Fibroblast of skin of abdomen (primary cell): Measurements from ENCODE around the gene PDE8B. TPM values are rescaled to one million over a fixed set of nuclear protein-coding genes. Genes with fewer than 3 reads are reported as not detected.

Experiments used
- DNase-seq: peaks from one replicate; pipeline ENCODE4 v3.0.0-alpha.2; 2013
- polyA plus RNA-seq, 2 experiments: library from polyadenylated mRNA; unstranded; fragments of 120-200 nt; gene quantifications; one replicate each; pipeline ENCODE4 v1.2.1, GENCODE V29; 2013; ENCODE audit not compliant: insufficient read length in 2 of 2

Gene PDE8B, protein sequence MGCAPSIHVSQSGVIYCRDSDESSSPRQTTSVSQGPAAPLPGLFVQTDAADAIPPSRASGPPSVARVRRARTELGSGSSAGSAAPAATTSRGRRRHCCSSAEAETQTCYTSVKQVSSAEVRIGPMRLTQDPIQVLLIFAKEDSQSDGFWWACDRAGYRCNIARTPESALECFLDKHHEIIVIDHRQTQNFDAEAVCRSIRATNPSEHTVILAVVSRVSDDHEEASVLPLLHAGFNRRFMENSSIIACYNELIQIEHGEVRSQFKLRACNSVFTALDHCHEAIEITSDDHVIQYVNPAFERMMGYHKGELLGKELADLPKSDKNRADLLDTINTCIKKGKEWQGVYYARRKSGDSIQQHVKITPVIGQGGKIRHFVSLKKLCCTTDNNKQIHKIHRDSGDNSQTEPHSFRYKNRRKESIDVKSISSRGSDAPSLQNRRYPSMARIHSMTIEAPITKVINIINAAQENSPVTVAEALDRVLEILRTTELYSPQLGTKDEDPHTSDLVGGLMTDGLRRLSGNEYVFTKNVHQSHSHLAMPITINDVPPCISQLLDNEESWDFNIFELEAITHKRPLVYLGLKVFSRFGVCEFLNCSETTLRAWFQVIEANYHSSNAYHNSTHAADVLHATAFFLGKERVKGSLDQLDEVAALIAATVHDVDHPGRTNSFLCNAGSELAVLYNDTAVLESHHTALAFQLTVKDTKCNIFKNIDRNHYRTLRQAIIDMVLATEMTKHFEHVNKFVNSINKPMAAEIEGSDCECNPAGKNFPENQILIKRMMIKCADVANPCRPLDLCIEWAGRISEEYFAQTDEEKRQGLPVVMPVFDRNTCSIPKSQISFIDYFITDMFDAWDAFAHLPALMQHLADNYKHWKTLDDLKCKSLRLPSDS
- polyA plus RNA-seq (2013, experiment 1 of 2; ENCODE audit: insufficient read length) = 1.1 TPM
- 1.0 TPM for polyA plus RNA-seq (2013, experiment 2 of 2; ENCODE audit: insufficient read length)

DNA sequence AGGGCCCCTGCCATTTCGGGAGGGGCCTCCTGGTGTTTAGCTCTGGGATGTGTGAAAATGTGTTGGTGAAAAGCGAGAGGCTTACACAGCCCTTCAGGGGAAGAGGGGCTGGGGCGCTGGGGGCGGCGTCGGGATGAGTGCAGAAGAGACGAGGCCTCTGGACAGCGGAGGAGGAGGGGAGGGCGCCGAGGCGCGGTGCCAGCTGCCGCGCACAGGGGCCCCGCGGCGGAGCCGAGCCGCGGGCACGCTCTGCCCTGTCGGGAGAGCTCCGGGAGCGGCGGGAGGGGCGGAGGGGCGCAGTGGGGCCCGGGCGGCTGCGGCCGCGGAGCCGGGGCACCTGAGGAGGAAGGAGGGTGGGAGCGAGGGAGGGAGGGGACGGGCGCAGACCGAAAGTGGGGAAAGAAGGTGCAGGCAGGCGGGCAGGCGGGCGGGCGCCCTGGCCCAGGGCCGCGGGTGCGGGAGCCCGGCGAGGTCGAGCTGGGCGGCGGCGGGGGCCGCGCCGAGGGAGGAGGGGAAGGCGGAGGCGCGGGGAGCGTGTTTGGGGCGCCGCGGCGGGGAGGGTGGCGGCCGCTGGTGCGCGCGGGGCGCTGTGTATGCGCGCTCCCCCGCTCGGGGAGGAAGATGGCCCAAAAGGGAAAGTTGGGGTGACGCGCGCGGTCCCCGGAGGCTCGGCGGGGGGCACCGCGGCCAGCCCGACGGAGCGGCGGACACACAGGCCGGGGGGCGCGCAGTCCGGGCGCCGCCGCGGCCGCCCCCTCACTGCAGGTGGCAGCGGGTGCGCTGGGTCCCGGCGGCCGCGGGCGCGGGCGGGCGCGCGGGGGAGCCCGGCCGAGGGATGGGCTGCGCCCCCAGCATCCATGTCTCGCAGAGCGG, at the start of gene PDE8B:
PDE8B (plus strand) TSS at position 590 of the 873 bp plus-strand sequence; CDS start at position 836, 246 bp downstream.
- no peak for DNase-seq

DNA sequence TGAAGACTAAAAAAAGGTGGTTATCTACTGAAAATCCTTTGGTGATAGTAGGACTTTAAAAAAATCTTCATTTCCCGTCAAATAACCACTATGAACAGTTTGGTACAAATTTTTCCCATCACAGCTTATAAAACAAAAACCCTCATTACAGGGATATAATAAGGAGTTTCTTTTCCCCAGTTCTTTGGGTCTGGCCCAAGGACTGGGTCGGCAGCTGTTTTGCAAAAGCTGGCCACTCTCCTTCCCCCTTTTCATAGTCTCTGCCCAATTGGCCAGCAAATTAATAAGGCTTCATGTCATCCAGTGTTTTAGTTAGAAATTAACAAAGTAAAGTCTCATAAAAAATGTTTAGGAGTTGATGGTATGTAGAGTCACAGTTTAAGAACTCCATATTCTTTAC, 47.0 kb upstream of the PDE8B start:
- DNase-seq = no peak

DNA sequence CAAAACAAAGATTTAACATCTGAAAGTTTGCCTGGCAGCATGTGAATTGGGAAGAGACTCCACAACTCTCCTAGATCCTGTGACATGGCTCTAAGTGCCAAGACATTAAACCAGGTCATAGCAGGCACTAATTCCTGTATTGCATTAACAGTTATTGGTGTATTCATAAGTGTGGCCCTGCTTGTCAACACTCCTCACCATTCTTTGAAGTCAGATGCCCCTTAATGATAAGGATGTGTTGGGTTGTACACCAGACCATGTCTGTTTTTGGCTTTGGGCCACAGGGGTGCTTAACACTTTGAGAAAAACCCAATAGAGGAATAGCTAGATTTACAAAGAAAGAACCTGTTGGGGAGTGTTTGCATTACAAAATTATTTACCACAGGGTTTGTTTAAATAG, 43.4 kb upstream of the PDE8B start:
- DNase-seq = no peak

DNA sequence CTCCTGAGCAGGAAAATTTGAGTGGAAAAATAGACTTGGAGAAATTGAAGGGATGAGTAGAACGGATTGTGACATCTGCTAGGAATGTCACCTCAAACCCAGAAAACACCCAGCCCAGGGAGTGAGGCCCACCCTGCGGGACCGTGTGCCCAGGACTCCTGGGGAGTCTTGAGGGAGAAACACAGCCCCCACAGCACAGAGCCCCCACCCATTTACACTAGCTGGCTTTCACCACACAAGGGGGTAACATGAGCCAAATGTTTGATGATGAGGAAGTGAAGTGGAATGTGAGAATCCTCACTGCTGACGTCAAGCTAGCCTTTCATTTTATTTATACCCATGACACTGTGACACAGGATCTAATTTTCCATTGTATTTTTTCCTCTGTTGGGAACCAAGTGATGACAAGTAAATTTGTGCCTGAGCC, 42.8 kb upstream of the PDE8B start:
- DNase-seq = peak; percentile 90

DNA sequence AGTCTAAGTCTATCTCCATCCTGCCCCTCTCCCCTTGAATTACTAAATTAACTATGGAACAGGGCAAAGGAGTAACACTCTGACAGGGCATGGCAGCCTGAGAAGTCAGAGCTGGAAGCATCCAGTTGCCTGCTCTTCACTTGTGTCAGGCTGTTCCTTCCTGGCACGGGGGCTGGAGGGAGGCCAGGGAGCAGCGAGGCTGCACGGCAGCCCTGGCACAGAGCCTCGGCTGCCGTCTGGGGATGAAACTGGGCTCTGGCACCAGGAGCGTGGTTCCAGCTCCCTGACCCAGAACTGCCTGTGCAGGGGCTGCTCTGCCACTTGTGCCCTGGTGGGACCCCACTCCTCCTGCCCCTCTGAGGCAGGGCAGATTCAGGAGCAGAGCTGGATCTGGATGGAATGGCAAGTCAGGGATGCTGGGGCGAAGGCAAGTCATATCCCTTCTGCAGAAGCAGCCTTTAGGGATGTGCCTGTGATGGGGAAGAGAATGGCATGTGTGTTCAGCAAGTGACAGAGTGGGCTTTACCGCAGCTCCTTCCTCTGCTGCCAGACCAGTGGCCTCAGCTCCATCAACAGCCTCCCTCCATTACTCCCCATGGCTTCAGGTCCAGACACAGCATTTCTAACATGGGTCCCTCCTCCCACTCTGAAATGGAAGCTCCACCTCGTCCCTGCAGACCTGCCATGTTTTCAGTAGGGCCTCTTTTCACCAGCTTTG, 42.2 kb upstream of the PDE8B start:
- DNase-seq = no peak

DNA sequence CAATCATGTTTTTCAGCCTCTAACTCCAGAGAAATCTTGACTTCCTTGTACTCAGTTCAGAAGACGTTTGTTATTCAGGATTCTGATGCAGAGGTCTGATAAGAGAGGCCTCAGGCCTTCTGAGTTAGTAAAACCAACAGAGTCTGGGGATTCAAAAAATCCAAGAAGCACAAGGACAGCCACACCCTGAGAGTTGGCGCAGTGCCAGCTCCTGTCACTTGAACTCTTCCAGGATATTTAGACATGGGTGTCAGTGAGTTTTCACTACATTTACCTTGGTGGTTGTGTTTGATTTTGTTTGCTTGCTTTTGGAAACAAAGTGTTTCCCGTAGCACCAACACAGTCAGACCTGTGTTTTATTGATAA, 41.6 kb upstream of the PDE8B start:
- no peak for DNase-seq

DNA sequence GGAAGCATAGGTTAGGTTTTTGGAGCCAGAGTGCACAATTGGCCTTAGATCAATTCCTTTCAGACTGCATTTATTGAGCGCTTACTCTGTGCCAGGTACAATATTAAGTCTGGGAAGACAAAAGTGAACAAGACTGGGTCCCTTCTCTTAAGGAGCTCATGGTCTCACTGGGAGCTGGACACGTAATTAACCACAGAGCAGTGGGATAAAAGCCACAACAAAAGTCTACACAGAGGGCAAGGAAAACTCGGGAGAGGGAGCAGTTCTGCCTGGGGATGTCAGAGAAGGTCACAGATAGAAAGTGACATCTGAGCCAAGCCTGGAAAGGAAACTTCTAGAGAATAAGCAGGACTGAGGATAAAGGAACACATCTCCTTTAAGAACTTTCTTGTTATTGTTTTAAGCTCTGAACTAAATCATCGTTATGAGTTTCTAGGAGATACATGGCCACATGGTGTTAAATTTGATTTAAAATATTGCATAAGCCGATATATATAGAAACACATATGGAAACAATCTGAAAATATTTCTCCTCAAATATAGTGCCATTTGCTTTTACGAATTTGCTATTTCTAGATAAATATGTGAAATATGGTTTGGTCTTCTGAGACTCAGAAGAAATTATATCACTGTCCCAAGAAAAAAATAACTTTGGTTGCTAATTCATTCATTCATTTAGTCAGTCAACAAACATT, 40.1 kb upstream of the PDE8B start:
- peak; percentile 14 for DNase-seq

DNA sequence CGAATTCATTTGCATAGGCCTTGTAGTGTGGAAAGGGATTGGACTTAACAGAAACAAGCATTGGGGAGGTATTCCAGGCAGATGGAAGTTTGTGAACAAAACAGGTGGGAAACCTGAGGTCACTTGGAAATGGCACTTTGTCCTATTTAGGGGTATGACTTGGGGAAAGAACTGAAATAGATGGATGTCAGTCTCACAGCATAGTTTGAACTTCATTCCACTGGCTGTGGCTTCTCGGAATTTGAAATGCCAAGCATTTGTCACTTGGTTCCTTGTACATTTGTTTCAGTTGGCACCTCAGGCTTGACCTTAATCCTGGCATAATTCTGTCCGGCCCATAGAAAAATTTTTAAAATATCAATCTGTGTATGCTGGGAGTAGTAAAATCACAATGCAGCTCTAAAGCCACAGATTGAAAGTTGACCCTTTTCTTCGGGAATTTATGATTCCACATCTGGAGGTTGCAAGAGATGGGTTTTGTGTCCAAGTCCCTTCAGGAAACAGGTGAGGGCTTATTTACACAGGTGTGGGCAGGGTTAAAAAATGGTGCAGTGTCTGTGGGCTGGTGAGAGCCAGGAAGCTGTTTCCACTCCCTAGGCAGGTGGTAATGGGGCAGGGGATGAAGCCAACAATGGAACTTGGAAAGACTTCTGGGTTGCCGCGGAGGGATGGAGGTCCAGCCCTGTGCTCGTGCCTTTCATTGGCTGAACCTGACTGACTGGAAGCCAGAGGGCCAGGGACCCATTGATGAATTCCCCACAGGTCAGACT, 39.2 kb upstream of the PDE8B start:
- no peak for DNase-seq

DNA sequence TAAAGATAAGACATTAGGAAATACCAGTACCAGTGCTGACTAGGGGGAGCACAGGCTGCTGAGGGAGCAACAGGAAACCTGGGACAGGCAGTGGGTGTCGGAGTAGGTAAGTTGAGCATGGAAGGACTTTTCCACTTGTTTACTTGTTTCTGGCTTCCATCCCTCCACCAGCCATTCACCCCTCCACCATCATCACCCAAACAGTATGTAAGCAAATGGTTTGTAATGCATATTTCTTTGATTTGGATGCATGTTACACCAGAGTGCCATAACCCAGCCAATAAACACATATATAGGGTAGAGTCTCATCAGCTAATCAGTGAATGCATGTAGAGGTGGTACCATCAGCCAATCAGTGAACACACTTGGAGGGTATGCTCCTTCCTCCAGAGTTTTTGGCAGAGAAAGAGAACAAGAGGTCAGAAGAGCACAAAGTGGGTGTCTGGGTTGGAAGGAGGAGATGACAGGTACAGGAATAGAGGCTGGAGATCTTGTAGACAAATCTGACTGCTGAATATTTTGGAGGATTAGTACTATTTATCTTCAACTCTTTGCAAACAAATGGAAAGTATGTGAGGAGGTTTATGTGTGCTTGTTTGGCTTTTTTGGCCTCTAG, 37.7 kb upstream of the PDE8B start:
- DNase-seq = no peak

DNA sequence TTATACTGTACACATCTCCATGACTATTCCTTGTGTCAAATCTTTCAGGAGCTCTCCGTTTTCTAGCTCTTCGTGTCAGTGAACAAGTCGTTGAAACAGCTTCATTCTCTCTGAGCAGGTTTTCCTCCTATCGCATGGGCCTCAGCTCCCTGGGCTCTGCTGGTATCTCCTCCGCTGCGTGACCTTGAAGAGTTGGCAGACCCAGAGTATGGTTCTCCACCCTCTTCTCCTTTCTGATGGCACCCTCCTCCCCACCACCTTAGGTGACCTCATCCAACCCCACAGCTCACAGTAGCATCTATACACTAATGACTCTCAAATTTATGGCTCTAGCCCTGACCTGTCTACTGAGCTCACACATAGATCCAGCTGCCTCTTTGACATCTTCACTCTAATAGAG, 36.0 kb upstream of the PDE8B start:
- no peak for DNase-seq

DNA sequence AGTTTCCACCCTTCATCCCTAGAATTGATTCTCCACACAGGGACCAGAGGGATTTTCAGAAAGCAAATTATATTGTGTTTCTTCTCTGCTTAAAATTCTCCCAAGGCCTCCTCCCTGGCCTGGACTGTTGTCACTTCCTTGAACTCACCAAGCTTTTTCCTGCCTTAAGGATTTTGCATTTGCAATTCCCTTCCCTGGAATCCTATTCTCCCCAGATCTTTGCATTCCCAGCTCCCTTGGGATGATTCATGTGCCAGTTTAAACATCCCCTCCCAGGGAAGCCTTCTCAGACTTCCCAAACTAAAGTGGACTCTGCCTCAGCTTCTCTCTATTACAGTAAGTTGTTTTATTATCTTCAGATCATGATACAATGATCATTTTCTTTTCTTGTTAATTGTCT, 35.2 kb upstream of the PDE8B start:
- no peak for DNase-seq

DNA sequence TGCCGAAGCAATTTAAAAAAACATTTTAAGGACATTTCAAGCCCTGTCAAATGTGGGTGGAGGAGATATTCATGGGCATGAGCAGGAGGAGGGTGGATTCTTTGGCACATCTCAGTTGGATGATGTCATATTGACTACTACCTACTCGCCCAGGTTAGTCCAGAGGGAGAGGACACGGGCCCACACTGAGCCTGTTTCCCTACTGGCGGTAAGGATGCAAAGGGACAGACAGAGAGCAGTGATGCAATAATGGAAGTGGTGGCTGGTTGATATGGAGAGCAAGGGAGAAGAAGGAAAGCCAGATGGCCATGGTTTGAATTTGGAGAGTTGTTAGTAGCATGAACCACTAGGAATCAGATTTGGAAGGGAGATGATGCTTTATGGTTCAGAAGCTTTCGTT, 34.1 kb upstream of the PDE8B start:
- DNase-seq = no peak

DNA sequence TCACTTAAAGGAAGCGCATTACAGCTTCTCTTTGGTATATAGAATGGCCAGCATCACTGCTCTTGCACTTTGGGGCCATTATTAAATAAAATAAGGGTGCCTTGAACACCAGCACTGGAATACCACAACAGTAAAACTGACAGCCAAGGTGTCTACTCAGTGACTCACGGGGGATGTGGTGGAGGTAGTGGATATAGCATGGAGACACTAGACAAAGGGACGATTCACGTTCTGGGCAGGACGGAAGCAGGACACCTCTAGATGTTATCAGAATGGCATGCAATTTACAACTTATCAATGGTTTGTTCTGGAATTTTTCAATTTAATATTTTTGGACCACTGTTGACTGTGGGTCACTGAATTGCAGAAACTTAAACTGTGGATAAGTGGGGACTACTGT, 32.9 kb upstream of the PDE8B start:
- DNase-seq = no peak

DNA sequence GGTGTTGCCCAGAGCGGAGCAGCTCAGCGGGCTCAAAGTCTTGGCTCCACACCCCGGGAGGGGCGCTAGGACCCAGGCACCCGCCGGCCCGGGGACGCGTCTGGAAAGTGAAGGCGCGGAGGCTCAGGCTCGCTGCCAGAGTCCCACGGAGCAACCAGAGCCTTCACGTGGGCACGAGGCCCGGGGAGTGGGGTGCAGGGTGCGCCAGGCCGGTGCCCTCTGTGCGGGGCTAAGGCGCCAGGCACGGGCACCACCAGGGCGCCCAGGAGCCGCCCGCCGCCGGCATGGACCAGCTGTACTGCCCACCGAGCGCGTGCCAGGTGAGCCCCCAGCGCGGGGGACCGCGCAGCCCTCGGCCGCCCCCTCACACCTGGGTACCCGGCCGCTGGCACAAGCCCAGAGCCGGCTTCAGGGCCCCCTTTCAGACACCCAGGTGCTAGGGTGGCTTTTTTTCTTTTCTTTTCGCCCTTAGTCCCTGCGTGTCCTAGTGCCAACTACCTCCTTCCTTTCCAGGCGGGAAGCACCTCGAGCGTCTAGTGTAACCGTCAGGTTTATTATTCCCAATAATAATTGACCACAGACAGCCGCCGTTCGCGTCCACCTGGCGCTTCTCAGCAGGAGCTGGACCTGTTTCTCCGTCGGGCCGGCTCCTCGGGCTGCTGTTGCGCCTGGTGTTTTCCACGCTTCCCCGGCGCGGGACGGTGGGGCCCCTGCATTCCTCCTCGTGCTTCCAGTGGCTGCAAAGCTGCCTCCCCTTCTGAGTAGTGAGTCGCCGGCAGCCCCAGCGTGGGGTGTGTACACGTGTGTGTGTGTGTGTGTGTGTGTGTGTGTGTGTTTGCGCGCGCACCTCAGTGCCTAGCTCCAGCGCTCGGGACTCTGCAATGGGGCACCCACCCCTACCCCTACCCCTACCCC, 30.1 kb upstream of the PDE8B start:
- no peak for DNase-seq

DNA sequence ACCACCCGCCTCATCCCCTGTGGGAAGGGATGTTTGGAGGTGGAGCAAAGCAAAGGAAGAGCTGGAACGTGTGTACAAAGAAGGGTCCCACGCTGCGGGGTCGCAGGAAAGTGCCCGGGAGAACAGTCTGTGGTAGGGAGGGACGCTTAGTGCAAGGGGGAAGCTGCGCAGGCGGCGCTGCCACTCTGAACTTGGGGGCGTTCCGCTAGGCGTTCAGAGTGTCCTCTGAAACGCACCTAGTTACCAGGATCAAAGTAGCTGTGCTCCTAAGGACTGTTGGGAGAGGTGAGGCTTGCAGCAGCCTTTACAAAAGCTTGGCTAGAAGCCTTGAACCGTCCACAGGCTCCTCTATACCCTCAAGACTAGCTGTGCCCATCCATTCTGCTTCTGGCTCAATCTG, 29.3 kb upstream of the PDE8B start:
- no peak for DNase-seq

DNA sequence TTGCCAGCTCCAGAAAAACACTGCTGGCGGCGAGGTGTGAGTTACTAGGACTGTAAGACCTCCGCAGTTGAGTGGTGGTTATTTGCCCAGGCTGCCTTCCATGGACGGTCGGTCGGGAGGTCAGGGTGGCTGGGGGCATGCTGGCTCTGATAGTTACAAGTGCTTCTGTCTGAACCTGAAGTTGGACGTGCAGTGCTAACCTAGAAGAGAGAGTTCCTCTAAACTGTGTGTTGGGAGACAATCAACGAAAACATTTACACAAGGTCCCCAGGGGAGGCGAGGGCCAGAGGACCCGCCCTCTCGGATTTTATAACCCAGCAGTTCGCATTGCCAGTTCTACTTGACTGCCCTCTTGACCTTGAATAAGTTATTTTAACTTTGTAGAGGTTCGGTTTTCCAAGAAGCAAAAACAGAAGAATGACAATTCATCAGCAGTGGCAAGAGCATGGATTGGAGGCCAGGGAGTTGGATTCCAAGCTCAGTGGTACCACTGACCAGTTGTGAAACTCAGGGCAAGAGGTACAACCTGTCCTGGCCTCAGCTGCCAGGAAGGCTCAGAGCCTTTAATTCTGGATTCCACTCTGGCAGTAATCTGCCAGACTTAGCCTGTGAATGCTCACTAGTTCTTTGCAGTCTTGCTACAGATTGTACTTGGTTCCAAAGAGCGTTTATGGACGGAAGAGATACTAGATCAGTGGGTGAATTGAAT, 28.7 kb upstream of the PDE8B start:
- no peak for DNase-seq

DNA sequence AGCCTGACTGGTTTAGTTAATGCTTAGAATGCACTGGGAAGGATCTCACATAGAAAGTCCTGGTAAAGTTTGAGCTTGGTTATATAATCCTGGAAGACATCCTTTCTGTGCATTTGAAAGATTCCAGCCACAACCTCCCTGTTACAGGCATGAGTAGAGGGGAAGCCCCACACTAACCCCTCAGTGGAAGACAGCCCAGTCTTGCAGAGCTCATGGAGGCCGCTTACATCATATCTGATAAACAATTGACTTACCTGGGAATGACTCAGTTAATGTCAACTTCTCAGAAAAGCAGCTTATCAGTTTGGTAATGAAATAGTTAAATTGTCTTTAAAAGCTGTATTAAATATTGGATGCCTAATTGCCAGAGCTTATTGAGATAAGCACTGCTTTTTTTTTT, 28.1 kb upstream of the PDE8B start:
- DNase-seq = no peak
